GM19438 (cell line): Measurements from ENCODE around the gene MCIDAS.
A peak's percentile ranks its signal among the peaks of the same experiment; 100 is the strongest.

ENCODE experiments used
- ATAC-seq: cut with Tn5 transposase; IDR thresholded peaks from one replicate; pipeline ENCODE4 v1.9.1; 2021; ENCODE audit warnings: low read depth; ENCODE audit not compliant: unreplicated experiment

The MCIDAS gene

GRCh38 chr5:55222985-55223811 lies 3.9 kb downstream of the MCIDAS start:
- ATAC-seq, result no peak

DNA sequence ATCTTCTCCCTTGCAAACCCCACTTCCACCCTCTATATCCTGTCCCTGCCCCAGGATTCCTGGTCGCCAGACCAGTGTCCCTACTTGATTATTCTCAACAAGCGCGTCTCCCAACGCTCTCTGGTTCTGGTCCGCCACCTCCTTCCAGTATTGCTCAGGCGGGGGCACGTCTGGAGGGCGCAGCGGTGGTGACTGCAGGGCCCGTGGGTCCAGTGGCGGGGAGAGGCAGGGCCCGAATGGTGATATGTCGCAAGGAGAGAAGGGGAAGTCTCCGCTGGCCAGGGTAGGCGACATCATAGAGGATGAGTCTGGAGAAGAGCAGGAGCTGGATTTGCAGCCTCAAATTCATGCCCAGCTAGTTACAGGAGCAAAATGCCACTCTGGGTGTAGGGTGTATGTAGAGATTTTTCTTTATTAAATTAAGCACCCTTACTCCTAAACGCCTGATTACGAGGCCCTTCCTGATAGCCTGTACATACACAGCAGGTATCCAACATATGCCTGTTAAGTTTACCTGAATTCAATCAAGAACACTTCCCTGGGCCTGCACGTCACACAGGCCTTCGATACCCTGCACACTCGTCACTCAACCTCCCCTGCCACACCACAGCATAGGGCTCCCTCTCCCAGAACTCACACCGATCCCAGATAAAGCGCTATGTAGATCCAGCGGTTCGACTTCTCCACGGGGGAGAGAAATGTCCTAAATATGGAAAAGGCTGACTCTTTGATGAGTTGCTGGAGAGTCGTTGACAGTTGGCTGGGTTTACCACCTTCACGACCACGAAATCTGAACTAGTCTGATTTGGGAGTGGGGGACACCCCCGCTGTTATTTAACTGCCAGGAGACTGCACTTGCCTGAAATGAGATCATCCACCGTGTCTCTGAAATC lies 4.8 kb downstream of the MCIDAS start:
- ATAC-seq, result no peak

- no peak for ATAC-seq
Observed at GRCh38 chr5:55220433-55221185, 6.5 kb downstream of the MCIDAS start.

DNA sequence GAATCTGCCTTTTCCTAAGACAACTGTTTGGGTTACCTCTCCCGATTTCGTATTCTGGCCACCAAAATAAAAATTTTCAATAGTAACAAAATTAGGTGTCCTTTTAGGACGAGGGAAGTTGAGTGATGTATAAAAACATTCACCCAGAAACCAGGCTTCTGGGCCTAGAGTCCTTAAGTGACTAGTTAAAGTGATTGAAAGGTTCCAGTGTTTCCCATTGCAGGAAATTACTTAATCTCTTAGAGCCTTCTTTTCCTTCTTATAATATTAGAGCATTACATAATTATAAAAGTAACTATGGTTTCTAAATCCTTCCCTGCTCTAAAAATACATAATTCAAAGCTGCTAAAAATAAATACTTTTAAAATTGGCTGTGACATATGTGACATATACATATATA lies 7.3 kb downstream of the MCIDAS start:
- ATAC-seq, result no peak

GRCh38 chr5:55218967-55219366 lies 8.1 kb downstream of the MCIDAS start:
- ATAC-seq, result no peak

DNA sequence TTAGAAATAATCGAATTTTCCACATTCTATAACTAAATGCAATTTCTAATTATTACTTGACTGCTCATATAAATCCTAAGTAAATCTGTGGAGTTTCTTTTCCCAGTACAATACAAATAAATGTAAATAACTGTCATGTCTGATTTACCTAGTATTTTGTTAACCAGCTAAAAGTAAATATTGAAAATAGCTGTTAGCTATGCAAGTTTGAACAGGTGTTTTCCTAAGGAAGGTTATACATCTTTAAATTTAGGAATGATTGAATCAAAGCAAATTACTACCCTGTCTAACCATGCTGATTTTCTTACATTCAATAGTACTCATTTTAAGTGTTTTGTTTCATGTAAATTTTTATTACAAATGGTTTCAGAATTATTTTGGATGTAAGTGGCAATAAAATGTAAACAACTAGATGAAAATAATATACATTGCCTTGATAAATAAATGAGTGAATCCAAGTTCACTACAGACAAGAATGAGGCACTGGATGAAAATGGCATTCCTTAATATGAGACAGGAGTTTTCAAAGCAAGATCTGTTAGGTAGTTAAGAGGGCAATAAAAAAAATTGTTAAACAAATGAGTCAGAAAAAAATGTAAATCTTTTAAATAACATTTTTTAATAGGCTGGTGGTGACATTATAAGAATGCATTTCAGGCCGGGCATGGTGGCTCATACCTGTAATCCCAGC lies 15.8 kb downstream of the MCIDAS start:
- ATAC-seq, result no peak

DNA sequence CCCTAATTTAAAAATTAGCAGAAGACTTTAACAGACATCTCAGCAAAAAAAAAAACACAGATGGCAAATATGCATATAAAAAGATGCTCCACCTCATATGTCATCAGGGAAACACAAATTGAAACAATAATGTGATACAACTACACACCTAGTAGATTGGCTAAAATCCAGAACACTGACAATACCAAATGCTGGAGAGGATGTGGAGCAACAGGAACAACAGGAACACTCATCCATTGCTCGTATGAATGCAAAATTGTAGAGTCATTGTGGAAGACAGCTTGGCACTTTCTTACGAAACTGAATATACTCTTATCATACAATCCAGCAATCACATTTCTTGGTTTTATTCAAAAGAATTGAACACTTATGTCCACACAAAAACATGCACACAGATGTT lies 22.1 kb downstream of the MCIDAS start:
- ATAC-seq, result no peak

DNA sequence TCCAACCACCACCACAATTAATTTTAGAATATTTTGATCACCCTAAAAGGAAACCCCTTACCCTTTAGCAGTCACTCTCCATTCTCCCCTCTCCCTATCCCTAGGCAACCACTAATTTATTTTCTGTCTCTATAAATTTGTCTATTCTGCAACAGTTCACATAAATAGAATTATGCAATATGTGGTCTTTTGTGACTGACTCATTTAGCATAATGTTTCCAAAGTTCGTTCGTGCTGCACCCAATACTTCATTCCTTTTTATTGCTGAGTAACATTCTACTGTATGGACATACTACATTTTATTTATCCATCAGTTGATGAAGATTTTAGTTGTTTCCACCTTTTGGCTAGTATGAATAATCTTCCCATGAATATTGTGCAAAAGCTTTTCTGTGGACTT lies 36.0 kb downstream of the MCIDAS start:
- no peak for ATAC-seq

- no peak for ATAC-seq
Observed at GRCh38 chr5:55188656-55189540, 38.2 kb downstream of the MCIDAS start.

GRCh38 chr5:55187370-55187769 lies 39.7 kb downstream of the MCIDAS start:
- ATAC-seq, result no peak

DNA sequence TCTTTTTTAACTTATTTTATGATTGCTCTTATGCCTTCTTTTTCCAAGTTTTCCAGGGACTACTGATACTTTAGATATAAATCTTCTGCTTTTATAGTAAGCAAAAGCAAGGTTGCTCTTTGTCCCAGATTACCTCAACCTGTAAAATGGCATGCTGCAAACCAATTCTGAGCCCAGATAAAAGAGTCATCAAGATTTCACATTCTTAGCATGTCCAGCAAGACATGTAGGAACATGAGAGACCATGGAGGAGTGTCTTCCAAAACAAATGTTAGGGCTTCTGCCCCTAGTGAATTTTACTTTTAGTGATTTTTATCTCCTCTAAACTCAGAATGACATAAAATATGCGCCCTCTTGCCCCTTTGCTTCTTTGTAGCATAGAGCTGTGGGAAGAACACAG lies 47.1 kb downstream of the MCIDAS start:
- ATAC-seq, result no peak

GRCh38 chr5:55177078-55177477 lies 50.0 kb downstream of the MCIDAS start:
- no peak for ATAC-seq

GRCh38 chr5:55176176-55176818 lies 50.8 kb downstream of the MCIDAS start:
- ATAC-seq, result no peak

- ATAC-seq, result no peak
Observed at GRCh38 chr5:55175781-55176175, 51.3 kb downstream of the MCIDAS start.

DNA sequence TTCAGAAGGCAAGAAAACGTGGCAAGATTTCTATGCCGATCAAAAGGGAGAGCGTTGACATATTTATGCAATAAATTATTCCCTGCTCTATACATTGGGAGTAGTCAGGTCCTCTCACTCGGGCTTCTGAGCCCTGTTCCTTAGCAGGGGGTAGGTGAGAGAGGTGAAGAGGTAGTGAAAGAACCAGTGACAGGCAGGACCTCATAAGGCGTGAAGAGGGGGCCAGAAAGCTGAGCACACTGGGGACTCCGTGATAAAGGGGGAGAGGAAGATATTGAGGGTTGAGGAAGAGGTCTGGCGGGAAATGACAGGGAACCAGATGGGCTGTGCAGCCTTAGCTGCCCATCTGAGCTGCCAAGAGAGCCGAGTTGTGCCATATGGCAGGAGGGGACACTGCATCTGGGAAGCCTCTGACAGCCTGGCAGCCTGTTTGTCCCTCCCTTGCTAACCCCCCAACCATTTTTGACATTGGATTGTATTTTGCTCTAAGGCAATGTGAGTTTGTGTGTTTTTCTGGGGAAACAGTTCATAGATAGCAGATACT lies 53.4 kb downstream of the MCIDAS start:
- peak; percentile 7 for ATAC-seq

DNA sequence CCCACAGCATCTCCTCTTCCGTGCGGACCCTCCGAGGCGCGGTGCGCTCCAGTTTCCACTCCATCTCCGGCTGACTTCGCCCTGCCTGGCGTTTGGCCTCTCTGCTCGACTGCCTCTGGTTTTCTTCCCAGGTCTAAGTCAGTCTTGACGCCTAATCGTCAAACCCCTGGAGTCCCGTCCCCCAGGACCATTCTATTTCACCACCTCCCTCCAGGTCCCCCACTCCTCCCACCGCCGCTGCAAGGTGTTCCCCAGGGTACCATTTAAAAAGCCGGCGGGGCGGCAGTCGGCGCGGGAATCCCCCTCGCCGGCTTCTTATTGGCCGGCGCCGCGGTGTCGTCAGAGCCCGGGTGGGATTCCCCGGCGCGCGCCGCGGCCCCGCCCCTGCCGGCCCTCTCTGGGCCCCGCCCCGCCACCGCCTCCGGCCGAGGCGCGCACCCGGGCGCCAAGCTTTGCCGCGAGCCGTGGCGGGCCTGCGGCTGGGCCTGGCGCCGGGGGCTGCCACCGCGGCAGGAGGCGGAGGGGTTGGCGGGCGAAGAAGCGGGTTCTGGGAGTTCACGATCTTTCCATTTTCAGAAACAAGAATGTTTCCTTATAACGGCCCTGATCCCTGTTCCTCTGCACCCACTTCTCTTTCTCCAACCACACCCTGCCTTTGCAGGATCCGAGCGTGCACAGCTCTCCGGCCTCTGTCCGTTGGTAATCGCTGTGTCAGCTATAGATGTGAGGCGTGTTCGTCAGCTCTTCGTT lies 54.0 kb downstream of the MCIDAS start, which contains the start of gene CDC20B:
Gene CDC20B (minus strand): TSS at position 241 of the 750 bp plus-strand sequence. CDS start 177 bp downstream, at position 64.
- peak; percentile 77 for ATAC-seq

DNA sequence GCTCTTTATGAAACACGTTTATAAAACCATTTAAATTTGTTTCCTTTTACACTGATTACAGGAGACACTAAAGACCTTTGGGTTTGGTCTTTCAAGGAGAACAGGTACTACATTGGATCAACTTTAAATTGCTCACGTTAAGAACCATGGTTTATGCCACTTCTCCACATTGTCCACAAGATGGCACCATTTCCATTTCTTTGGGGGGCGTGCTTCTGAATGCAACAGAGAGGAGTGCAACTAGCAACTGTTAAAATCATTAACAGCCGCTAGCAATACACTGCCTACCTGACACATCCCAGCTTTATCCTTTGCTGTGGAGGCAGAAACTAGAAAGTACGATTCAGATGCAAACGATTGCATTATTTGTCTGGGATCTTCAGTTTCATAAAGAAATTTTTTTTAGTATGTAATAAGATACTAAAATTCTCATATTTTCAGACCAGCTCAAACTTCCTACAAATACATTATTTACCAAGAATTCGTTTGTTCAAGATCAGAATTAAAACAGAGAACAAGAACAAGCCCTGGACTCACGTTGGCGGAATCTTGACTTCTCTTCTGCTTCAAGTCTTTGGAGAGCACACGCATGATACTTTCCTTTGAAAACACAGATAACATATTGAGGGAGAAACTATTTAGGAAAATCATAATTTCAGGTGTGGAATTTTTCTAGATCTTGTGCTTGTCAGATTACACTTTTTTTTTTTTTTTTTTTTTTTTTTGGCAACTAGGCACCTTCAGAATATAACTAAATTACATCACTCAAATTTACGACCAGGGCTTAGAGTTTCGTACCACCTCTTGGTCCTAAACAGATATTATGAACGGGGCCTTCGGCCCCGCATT lies 54.8 kb downstream of the MCIDAS start:
- peak; percentile 50 for ATAC-seq
